Heart left ventricle (tissue), 16 donors: Measurements from ENCODE around the gene TTPAL. TPM values are rescaled to one million over a fixed set of nuclear protein-coding genes. Genes with fewer than 3 reads are reported as not detected.

Source experiments
- ATAC-seq, 4 donors: fragments of 200-7000 bp; cut with Tn5 transposase; one replicate each; pipeline ENCODE4 v1.9.1; 2020 to 2022; ENCODE audit warnings: moderate library complexity in 4 of 4, mild to moderate bottlenecking in 3 of 4, moderate number of reproducible peaks in 1 of 4
- DNase-seq, 5 donors: peaks; one replicate each; pipeline ENCODE4 v3.0.0-alpha.2; 2020
- H3K27ac ChIP-seq, 12 donors: fragments of 200-600 bp; sonication (generic) in 4 of 12; one replicate each; pipeline versions ENCODE4 v1.5.0 to v1.8.0; 2016 to 2022; ENCODE audit warnings: mild to moderate bottlenecking in 2 of 12
- H3K27me3 ChIP-seq, 9 donors: fragments of 200-600 bp; sonication (generic) in 2 of 9; one replicate each; pipeline versions ENCODE4 v1.5.1 to v1.8.0; 2016 to 2022; ENCODE audit warnings: mild to moderate bottlenecking in 3 of 9
- H3K36me3 ChIP-seq, 9 donors: fragments of 200-600 bp; sonication (generic) in 2 of 9; one replicate each; pipeline versions ENCODE4 v1.5.0 to v1.8.0; 2018 to 2022; ENCODE audit warnings: mild to moderate bottlenecking in 2 of 9
- H3K4me1 ChIP-seq, 12 donors: fragments of 200-600 bp; sonication (generic) in 4 of 12; one replicate each; pipeline versions ENCODE4 v1.5.0 to v1.8.0; 2016 to 2022; ENCODE audit warnings: mild to moderate bottlenecking in 3 of 12
- H3K4me3 ChIP-seq, 12 donors: fragments of 200-600 bp; sonication (generic) in 4 of 12; one replicate each; pipeline versions ENCODE4 v1.5.0 to v1.8.0; 2017 to 2022; ENCODE audit warnings: mild to moderate bottlenecking in 9 of 12, moderate library complexity in 4 of 12
- H3K9me3 ChIP-seq, 12 donors: fragments of 200-600 bp; sonication (generic) in 4 of 12; one replicate each; pipeline versions ENCODE4 v1.5.0 to v1.8.0; 2016 to 2022; ENCODE audit warnings: mild to moderate bottlenecking in 1 of 12
- POLR2A ChIP-seq, 2 donors: fragments of 450-650 bp; IDR thresholded peaks; one replicate each; pipeline ENCODE4 v1.6.1; 2017; ENCODE audit warnings: antibody characterized with exemption in 2 of 2, mild to moderate bottlenecking in 2 of 2, moderate library complexity in 2 of 2
- WGBS, 4 donors: extraction: QIAGEN DNeasy Blood & Tissue Kit in 2 of 4; methylation state at CpG; one replicate each; pipeline versions ENCODE4 v1.1.5 to v1.1.7; 2013 to 2018; 5-methylcytosine and 5-hydroxymethylcytosine counted together
- intact Hi-C, 10 donors: fragments of 100-400 bp; cut with DNase I; formaldehyde crosslinking; loops; one replicate each; pipeline versions ENCODE4 v1.11.1 to v1.14.2; 2022
- polyA plus RNA-seq, 2 donors: library from polyadenylated mRNA; stranded (reverse); fragments of 200-250 nt; gene quantifications; one replicate each; pipeline ENCODE4 v1.2.3, GENCODE V29; 2013
- total RNA-seq, 9 donors: library from RNA; depleted of rRNA in 2 of 9; stranded (reverse); fragments of >200 nt in 2 of 9; fragmentation: NEBNext Ultra II Directional in 3 of 9; extraction: Animal tissue kit (Norgen Biotek cat#: 25700) in 3 of 9; gene quantifications; one replicate each; pipeline versions ENCODE4 v1.1.0 to v1.2.4, GENCODE V29; 2016 to 2023
- TF ChIP-seq, protein P1 (sequence below), 12 donors: fragments of 200-600 bp; sonication (generic) in 4 of 12; IDR thresholded peaks; one replicate each; pipeline versions ENCODE4 v1.5.0 to v1.8.0; 2018 to 2022; ENCODE audit warnings: antibody characterized with exemption in 12 of 12, mild to moderate bottlenecking in 5 of 12
- donor health status: ischemic (EF 13 %, LVEDD 7.1; RV severe dilation, severe dysfunction).
- donor health status: healthy with polysubstance abuse.
- donor health status: DM: no; HTN: yes; CAD: no.
- donor health status: DM: no; HTN: no; CAD: no.
- donor health status: ischemic (EF 25% LVEDD 6.9; RV normal size, moderate dysfunction).
- donor health status: ischemic (EF 25% LVEDD 5.7; RV mildly dilated, moderate dysfunction).
- donor health status: healthy.
- donor health status: DM: yes; HTN: yes; CAD: no.
- donor health status: ischemic (EF 35%, LVEDD 5.7; RV mildly dilated, moderate dysfunction).
- donor health status: nonischemic (EF 11% LVEDD 7.7; RV severe dilation, severe dysfunction).
- donor health status: DM: yes; HTN: yes; CAD: no.
- donor health status: PGD.
- donor health status: ischemic (EF 29% LVEDD 5.4; RV normal size, mild dysfunction).
- donor health status: nonischemic (EF 23%, LVEDD 6.1; RV moderate dilation, normal function).

The TTPAL gene
- total and polyA plus RNA-seq, 11 donors, result 1.9 to 6.0 (median 4.2) TPM

DNA sequence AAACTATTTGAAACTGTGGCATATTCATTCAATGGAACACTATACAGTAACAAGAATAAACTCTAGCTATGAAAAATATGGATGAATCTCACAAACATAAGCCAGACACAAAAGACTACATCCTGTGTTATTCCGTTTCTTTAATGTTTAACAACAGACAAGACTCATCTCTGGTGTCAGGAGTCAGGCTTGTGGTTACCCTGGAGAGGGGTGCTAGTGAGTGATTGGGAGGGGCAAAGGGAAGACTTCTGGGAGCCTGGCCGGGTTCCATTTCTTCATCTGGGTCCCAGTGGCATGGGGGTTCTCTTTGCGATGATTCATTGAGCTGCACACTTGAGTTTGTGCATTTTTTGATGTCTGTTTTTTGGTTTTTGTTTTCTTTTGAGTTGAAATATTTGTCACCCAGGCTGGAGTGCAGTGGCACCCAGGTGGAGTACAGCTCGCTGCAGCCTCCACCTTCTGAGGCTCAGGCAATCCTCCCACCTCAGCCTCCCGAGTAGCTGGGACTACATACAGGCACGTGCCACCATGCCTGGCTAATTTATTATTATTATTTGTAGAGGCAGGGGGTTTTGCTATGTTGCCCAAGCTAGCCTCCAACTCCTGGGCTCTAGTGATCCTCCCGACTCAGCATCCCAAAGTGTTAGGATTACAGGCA is 21.2 kb upstream of the TTPAL start:
- no peak for TF ChIP-seq POLR2A (IDR thresholded peaks at IDR 0.05)
- TF ChIP-seq, protein P1, sequence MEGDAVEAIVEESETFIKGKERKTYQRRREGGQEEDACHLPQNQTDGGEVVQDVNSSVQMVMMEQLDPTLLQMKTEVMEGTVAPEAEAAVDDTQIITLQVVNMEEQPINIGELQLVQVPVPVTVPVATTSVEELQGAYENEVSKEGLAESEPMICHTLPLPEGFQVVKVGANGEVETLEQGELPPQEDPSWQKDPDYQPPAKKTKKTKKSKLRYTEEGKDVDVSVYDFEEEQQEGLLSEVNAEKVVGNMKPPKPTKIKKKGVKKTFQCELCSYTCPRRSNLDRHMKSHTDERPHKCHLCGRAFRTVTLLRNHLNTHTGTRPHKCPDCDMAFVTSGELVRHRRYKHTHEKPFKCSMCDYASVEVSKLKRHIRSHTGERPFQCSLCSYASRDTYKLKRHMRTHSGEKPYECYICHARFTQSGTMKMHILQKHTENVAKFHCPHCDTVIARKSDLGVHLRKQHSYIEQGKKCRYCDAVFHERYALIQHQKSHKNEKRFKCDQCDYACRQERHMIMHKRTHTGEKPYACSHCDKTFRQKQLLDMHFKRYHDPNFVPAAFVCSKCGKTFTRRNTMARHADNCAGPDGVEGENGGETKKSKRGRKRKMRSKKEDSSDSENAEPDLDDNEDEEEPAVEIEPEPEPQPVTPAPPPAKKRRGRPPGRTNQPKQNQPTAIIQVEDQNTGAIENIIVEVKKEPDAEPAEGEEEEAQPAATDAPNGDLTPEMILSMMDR (IDR thresholded peaks at IDR 0.05), result no peak
- ATAC-seq, result no peak
- intact Hi-C loops, result loop anchor here in 1 of 10 donors (10.0 kb wide), 1 partner anchor 60 kb away; no protein-coding TSS in a partner anchor
- peaks cover 0 to 2% (median 0%) of the 10 kb centered on the region in 9 donors for H3K27me3 ChIP-seq
- no peak overlapping the region for H3K27ac ChIP-seq
- 89 to 90% (median 90%) methylated on average over 7 of the region's 7 CpGs for WGBS, 4 donors
- H3K4me1 ChIP-seq, result no peaks in the 10 kb centered on the region
- no peak for DNase-seq
- H3K4me3 ChIP-seq, result no peak overlapping the region
- no peaks in the 10 kb centered on the region for H3K36me3 ChIP-seq
- no peaks in the 10 kb centered on the region for H3K9me3 ChIP-seq

DNA sequence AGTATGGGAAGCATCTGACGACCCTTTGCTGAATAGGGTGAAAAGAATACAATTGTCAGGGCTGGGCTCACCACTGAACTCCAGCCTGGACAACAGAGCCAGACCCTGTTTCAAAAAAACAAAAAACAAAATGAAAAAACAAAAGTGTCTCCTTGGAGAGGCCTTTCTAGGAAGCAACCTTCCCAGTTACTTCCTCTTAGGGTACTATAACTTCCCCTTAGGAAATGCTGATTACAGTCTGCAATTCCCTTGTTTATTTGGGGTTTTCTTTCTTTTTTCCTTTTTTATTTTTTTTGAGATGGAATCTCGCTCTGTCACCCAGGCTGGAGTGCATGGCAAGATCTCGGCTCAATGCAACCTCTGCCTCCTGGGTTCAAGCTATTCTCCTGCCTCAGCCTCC is 20.5 kb upstream of the TTPAL start:
- no peak overlapping the region for H3K4me3 ChIP-seq
- intact Hi-C loops, result loop anchor here in 5 of 10 donors (5.0 to 10.0 kb wide), 4 partner anchors 60 to 238 kb away; no protein-coding TSS in a partner anchor
- no peaks in the 10 kb centered on the region for H3K27me3 ChIP-seq
- TF ChIP-seq POLR2A (IDR thresholded peaks at IDR 0.05), result no peak
- TF ChIP-seq, protein P1 (IDR thresholded peaks at IDR 0.05), result no peak
- no peaks in the 10 kb centered on the region for H3K4me1 ChIP-seq
- H3K27ac ChIP-seq, result no peak overlapping the region
- H3K36me3 ChIP-seq, result no peaks in the 10 kb centered on the region
- no peak for DNase-seq
- no peaks in the 10 kb centered on the region for H3K9me3 ChIP-seq
- 55 to 63% (median 58%) methylated on average over 3 of the region's 3 CpGs for WGBS, 4 donors
- no peak for ATAC-seq

DNA sequence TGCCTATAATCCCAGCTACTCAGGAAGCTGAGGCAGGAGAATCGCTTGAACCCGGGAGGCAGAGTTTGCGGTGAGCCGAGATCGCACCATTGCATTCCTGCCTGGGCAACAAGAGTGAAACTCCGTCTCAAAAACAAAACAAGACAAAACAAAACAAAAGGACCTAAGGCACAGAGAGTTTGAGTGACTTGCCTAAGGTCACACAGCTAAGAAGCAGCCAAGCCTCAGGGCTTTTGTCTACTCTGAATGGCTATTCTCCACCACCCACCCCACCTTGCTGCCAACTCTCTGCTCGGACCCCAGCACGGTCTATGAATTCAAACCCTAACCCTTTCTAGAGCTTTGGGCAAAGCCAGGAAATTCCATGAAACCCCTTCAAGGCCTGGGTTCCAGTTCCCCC is 19.1 kb upstream of the TTPAL start:
- H3K4me1 ChIP-seq, result no peaks in the 10 kb centered on the region
- H3K36me3 ChIP-seq, result no peaks in the 10 kb centered on the region
- intact Hi-C loops, result loop anchor here in 5 of 10 donors (5.0 to 10.0 kb wide), 4 partner anchors 62 to 239 kb away; no protein-coding TSS in a partner anchor
- ATAC-seq (no peak), DNase-seq (no peak)
- TF ChIP-seq, protein P1 (IDR thresholded peaks at IDR 0.05), result no peak
- no peak for TF ChIP-seq POLR2A (IDR thresholded peaks at IDR 0.05)
- no peak overlapping the region for H3K27ac ChIP-seq
- H3K9me3 ChIP-seq, result no peaks in the 10 kb centered on the region
- H3K27me3 ChIP-seq, result no peaks in the 10 kb centered on the region
- no peak overlapping the region for H3K4me3 ChIP-seq
- 86 to 93% (median 92%) methylated on average over 8 of the region's 8 CpGs for WGBS, 4 donors

DNA sequence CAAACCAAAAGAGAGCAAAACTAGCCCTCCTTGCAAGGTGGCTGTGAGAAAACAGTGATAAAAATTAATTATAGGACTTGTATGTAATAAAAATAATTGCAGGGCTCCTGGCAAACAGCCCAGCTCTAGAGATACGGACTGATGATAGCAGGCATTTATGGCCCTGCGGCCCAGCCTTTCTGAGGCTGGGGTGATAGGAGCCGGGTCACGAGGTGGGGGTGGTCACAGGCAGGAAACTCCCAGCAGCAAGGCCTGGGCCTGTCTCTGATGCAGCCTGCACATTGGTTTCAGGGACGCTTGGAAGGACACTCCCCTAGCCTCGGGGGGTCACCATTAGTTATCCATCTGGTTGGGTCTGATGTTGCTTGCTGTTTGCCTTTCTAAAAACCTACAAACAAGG is 18.7 kb upstream of the TTPAL start:
- H3K36me3 ChIP-seq, result no peaks in the 10 kb centered on the region
- no peaks in the 10 kb centered on the region for H3K4me1 ChIP-seq
- intact Hi-C loops, result loop anchor here in 5 of 10 donors (5.0 to 10.0 kb wide), 4 partner anchors 62 to 240 kb away; no protein-coding TSS in a partner anchor
- 52 to 67% (median 55%) methylated on average over 5 to 6 of the region's 6 CpGs for WGBS, 4 donors
- TF ChIP-seq, protein P1 (IDR thresholded peaks at IDR 0.05), result no peak
- TF ChIP-seq POLR2A (IDR thresholded peaks at IDR 0.05), result no peak
- H3K4me3 ChIP-seq, result no peak overlapping the region
- DNase-seq, result no peak
- ATAC-seq, result no peak
- no peaks in the 10 kb centered on the region for H3K9me3 ChIP-seq
- H3K27me3 ChIP-seq, result no peaks in the 10 kb centered on the region
- no peak overlapping the region for H3K27ac ChIP-seq
